Stomach (tissue), 9 donors: Measurements from ENCODE around the gene ACVR1C. TPM values are rescaled to one million over a fixed set of nuclear protein-coding genes. Genes with fewer than 3 reads are reported as not detected.

Experiments
- DNase-seq, 2 donors: peaks; one replicate each; pipeline versions ENCODE4 v3.0.0 to v3.0.0-alpha.2; 2013 to 2019
- H3K27ac ChIP-seq, 5 donors: fragments of 200-600 bp in 4 of 5; sonication (generic) in 4 of 5; one replicate each; pipeline ENCODE4 v1.5.1; 2013 to 2019; ENCODE audit warnings: mild to moderate bottlenecking in 1 of 5, moderate library complexity in 1 of 5
- H3K27me3 ChIP-seq, 3 donors: fragments of 200-600 bp; sonication (generic); one replicate each; pipeline ENCODE4 v1.5.1; 2017 to 2019; ENCODE audit warnings: mixed run types in 1 of 3
- H3K36me3 ChIP-seq, 4 donors: fragments of 200-600 bp; sonication (generic); 1 replicate in 3 of 4; 2 replicates in 1 of 4; pipeline ENCODE4 v1.5.1; 2016 to 2019
- H3K4me1 ChIP-seq, 4 donors: fragments of 200-600 bp; sonication (generic); one replicate each; pipeline ENCODE4 v1.5.1; 2016 to 2019
- H3K4me3 ChIP-seq, 4 donors: fragments of 200-600 bp; sonication (generic) in 3 of 4; one replicate each; pipeline ENCODE4 v1.5.1; 2016 to 2019; ENCODE audit warnings: mild to moderate bottlenecking in 1 of 4
- H3K9me3 ChIP-seq, 4 donors: fragments of 200-600 bp; sonication (generic); one replicate each; pipeline ENCODE4 v1.5.1; 2016 to 2019
- CTCF ChIP-seq, 7 experiments: fragments of 450-650 bp in 4 of 7; fragments of 200-600 bp in 3 of 7; sonication (generic) in 3 of 7; IDR thresholded peaks; one replicate each; pipeline ENCODE4 v1.5.1; 2016 to 2019; ENCODE audit warnings: antibody characterized with exemption in 7 of 7, control low read depth in 2 of 7, mild to moderate bottlenecking in 1 of 7
- EP300 ChIP-seq: sonication (generic); formaldehyde crosslinking; IDR thresholded peaks from one replicate; pipeline ENCODE4 v1.6.1; 2017; ENCODE audit warnings: antibody characterized with exemption
- POLR2A ChIP-seq, 4 donors: fragments of 450-650 bp; IDR thresholded peaks; one replicate each; pipeline ENCODE4 v1.6.1; 2016; ENCODE audit warnings: antibody characterized with exemption in 4 of 4, control low read depth in 2 of 4, mild to moderate bottlenecking in 1 of 4, moderate library complexity in 1 of 4
- POLR2AphosphoS5 ChIP-seq, 3 donors: sonication (generic); formaldehyde crosslinking; IDR thresholded peaks; one replicate each; pipeline ENCODE4 v1.6.1; 2016; ENCODE audit warnings: antibody characterized with exemption in 3 of 3
- WGBS, 5 donors: extraction: QIAGEN DNeasy Blood & Tissue Kit in 3 of 5; methylation state at CpG; one replicate each; pipeline versions ENCODE4 v1.1.5 to v1.1.7; 2013 to 2018; 5-methylcytosine and 5-hydroxymethylcytosine counted together
- intact Hi-C: fragments of 100-400 bp; cut with DNase I; formaldehyde crosslinking; loops from one replicate; pipeline ENCODE4 v1.15.1; 2023; ENCODE audit warnings: low total_unique reads
- polyA plus RNA-seq, 3 donors: library from polyadenylated mRNA; stranded (reverse); fragments of 200-250 nt; gene quantifications; one replicate each; pipeline ENCODE4 v1.2.3, GENCODE V29; 2013
- total RNA-seq, 5 donors: library from RNA; depleted of rRNA; stranded (reverse); fragments of >200 nt; gene quantifications; one replicate each; pipeline versions ENCODE4 v1.1.0 to v1.2.3, GENCODE V29; 2014 to 2016
- donor health status: healthy with polysubstance abuse.
- donor health status: Bipolar disorder and iron deficiency.
- donor health status: healthy.

The ACVR1C gene
- total and polyA plus RNA-seq, 8 donors = under 0.01 to 8.4 (median 0.61) TPM; not detected in 1

DNA sequence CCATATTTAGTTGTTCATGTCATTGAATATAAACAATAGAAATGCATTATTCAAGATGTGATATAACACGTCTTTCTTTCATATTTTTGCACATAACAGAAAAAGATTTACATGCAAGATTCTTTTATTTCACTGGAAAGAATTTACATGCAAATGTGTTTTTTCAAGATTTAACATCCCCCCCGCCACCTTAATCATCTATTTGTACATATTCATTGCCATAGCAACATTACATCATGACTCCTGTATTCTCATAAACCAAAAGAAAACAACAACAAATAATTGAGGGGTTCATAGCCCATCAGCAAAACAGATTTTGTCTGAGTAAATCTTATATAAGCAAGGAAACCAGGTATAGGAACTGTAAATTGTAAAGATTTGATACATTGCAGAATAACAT lies 3.2 kb upstream of the ACVR1C start:
- 73 to 83% (median 81%) methylated on average over 2 of the region's 2 CpGs for WGBS, 5 donors
- Histone ChIP-seq H3K27me3 (peaks cover 0 to 19% (median 0%) of the 10 kb centered on the region in 3 donors), H3K9me3 (no peaks in the 10 kb centered on the region), H3K4me3 (no peak overlapping the region), H3K36me3 (no peaks in the 10 kb centered on the region), H3K27ac (no peak overlapping the region), H3K4me1 (peaks cover 11 to 21% (median 16%) of the 10 kb centered on the region in 4 donors)
- no peak for DNase-seq
- intact Hi-C loops = no loop called here
- TF ChIP-seq POLR2A (IDR thresholded peaks at IDR 0.05) = no peak
- TF ChIP-seq EP300 = no peak
- no peak for TF ChIP-seq POLR2AphosphoS5 (IDR thresholded peaks at IDR 0.05)

GRCh38 chr2:157627594-157628476 lies 829 bp downstream of the ACVR1C start:
- H3K27ac ChIP-seq = peak overlapping the region; percentile 77 to 98 (median 80)
- DNase-seq = peak in 1 of 2 donors; percentile 49
- H3K27me3 ChIP-seq = peaks cover 0 to 19% (median 0%) of the 10 kb centered on the region in 3 donors
- no peaks in the 10 kb centered on the region for H3K36me3 ChIP-seq
- 3 to 5% (median 5%) methylated on average over 31 of the region's 31 CpGs for WGBS, 5 donors
- no peaks in the 10 kb centered on the region for H3K9me3 ChIP-seq
- H3K4me3 ChIP-seq = peak overlapping the region; percentile 56 to 70 (median 63)
- TF ChIP-seq POLR2AphosphoS5 (IDR thresholded peaks at IDR 0.05) = no peak
- peaks cover 17 to 34% (median 21%) of the 10 kb centered on the region in 4 donors for H3K4me1 ChIP-seq
- intact Hi-C loops = no loop called here

DNA sequence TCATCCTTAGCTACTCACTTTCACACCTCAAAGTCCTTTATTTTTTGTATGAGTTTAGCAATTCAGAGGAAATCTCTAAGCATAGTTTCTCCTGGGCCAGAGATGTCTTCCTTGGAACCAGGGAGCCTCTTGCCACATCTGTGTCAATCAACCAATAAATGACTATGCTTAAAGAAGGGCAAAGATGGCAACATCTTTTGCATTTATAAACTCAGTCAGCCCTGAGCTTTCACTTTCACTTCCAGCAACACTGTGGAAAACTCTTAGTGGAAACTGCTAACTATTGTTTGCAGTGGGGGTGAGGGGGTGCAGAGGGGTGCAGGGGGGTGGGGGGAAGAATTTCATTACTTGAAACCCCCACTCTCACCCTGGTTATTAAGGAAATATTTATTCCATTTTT lies 3.4 kb downstream of the ACVR1C start:
- no peak overlapping the region for H3K4me3 ChIP-seq
- intact Hi-C loops = no loop called here
- no peaks in the 10 kb centered on the region for H3K36me3 ChIP-seq
- H3K9me3 ChIP-seq = peaks cover 0 to 7% (median 0%) of the 10 kb centered on the region in 4 donors
- TF ChIP-seq POLR2A (IDR thresholded peaks at IDR 0.05) (no peak), POLR2AphosphoS5 (IDR thresholded peaks at IDR 0.05) (no peak), CTCF (IDR thresholded peaks at IDR 0.05) (no peak), EP300 (no peak)
- H3K27ac ChIP-seq = no peak overlapping the region
- peaks cover 0 to 19% (median 0%) of the 10 kb centered on the region in 3 donors for H3K27me3 ChIP-seq
- DNase-seq = peak in 1 of 2 donors; percentile 23
- H3K4me1 ChIP-seq = peaks cover 17 to 34% (median 21%) of the 10 kb centered on the region in 4 donors

- Histone ChIP-seq H3K9me3 (peaks cover 0 to 7% (median 0%) of the 10 kb centered on the region in 4 donors), H3K4me3 (no peak overlapping the region), H3K36me3 (no peaks in the 10 kb centered on the region), H3K4me1 (peaks cover 0 to 13% (median 8%) of the 10 kb centered on the region in 4 donors), H3K27me3 (no peaks in the 10 kb centered on the region), H3K27ac (no peak overlapping the region)
- DNase-seq = no peak
- intact Hi-C loops = no loop called here
- WGBS, 5 donors = 52 to 73% (median 70%) methylated on average over 1 of the region's 1 CpG
- TF ChIP-seq POLR2AphosphoS5 (IDR thresholded peaks at IDR 0.05) (no peak), POLR2A (IDR thresholded peaks at IDR 0.05) (no peak), CTCF (IDR thresholded peaks at IDR 0.05) (no peak), EP300 (no peak)
These were observed 7.7 kb downstream of the ACVR1C start for GRCh38 chr2:157620956-157621355.

GRCh38 chr2:157611726-157612125 lies 16.9 kb downstream of the ACVR1C start:
- H3K27ac ChIP-seq = no peak overlapping the region
- intact Hi-C loops = no loop called here
- no peaks in the 10 kb centered on the region for H3K36me3 ChIP-seq
- TF ChIP-seq POLR2AphosphoS5 (IDR thresholded peaks at IDR 0.05) = no peak
- TF ChIP-seq POLR2A (IDR thresholded peaks at IDR 0.05) = no peak
- TF ChIP-seq CTCF (IDR thresholded peaks at IDR 0.05) = no peak
- TF ChIP-seq EP300 = no peak
- no peak for DNase-seq
- H3K4me1 ChIP-seq = no peaks in the 10 kb centered on the region
- no peaks in the 10 kb centered on the region for H3K27me3 ChIP-seq
- H3K9me3 ChIP-seq = peaks cover 0 to 7% (median 0%) of the 10 kb centered on the region in 4 donors
- H3K4me3 ChIP-seq = no peak overlapping the region
